HG03135 (cell line): ENCODE measurements around the gene C20orf204.
"Not testable (repeated sequence)": the region's sequence is repeated elsewhere in the genome, so short reads cannot be mapped to it uniquely, and the experiment has no call there.

Experiments used
- ATAC-seq: cut with Tn5 transposase; IDR thresholded peaks from one replicate; pipeline ENCODE4 v1.9.1; 2021; ENCODE audit warnings: mild to moderate bottlenecking, moderate library complexity; ENCODE audit not compliant: unreplicated experiment

Gene C20orf204

GRCh38 chr20:64081624-64081964 lies 45.6 kb downstream of the C20orf204 start:
- ATAC-seq: no peak

GRCh38 chr20:64082126-64082731 lies 46.2 kb downstream of the C20orf204 start:
- ATAC-seq: no peak

- ATAC-seq: no peak
These were observed 46.9 kb downstream of the C20orf204 start for GRCh38 chr20:64082820-64083377.

GRCh38 chr20:64083378-64083803 lies 47.4 kb downstream of the C20orf204 start:
- no peak for ATAC-seq

GRCh38 chr20:64083804-64084684 lies 48.1 kb downstream of the C20orf204 start, which contains the start of gene LKAAEAR1:
Gene LKAAEAR1, minus strand, starts transcription at chr20:64084398. Its CDS starts 179 bp downstream, at chr20:64084219.
- ATAC-seq: no peak

GRCh38 chr20:64084685-64085152 lies 48.7 kb downstream of the C20orf204 start:
- no peak for ATAC-seq

- ATAC-seq: no peak
These were observed 50.8 kb downstream of the C20orf204 start for GRCh38 chr20:64086801-64087200.

GRCh38 chr20:64087226-64087825 lies 51.3 kb downstream of the C20orf204 start:
- not testable (repeated sequence) for ATAC-seq

- ATAC-seq: not testable (repeated sequence)
These were observed 52.6 kb downstream of the C20orf204 start for GRCh38 chr20:64088586-64088985.
